Measurements from ENCODE around the gene MICALL2. TPM values are rescaled to one million over a fixed set of nuclear protein-coding genes. Genes with fewer than 3 reads are reported as not detected.

MICALL2 gene
- 14.8 to 23.6 TPM (median 22.5 TPM) in 5 replicates for total RNA-seq (2022; extraction: Qiagen RNA extraction)

GRCh38 chr7:1458683-1459511 lies at the start of gene MICALL2:
Gene MICALL2 (minus strand): TSS chr7:1459470. CDS start chr7:1459326, 144 bp downstream.

GRCh38 chr7:1503816-1504775 lies 44.8 kb upstream of the MICALL2 start, which contains the start of gene INTS1:
Gene INTS1 (minus strand): TSS chr7:1504389. CDS start chr7:1503960, 429 bp downstream.

Other genes with a start within 250 kb of the MICALL2 start
- gene UNCX, start 226.6 kb downstream of the MICALL2 start, total RNA-seq (2022; extraction: Qiagen RNA extraction) = 0.05 to 0.08 TPM (median 0.07 TPM) in 3 of 5 replicates, not detected in the others
- gene INTS1, start 44.9 kb upstream of the MICALL2 start, total RNA-seq (2022; extraction: Qiagen RNA extraction) = 44.6 to 56.8 TPM (median 51.8 TPM) in 5 replicates
- gene MAFK, start 71.2 kb upstream of the MICALL2 start, total RNA-seq (2022; extraction: Qiagen RNA extraction) = 38.9 to 59.0 TPM (median 47.1 TPM) in 5 replicates
- gene TMEM184A, start 96.7 kb upstream of the MICALL2 start, total RNA-seq (2022; extraction: Qiagen RNA extraction) = 7.0 to 9.9 TPM (median 9.0 TPM) in 5 replicates
- 70.7 to 96.5 TPM (median 91.8 TPM) in 5 replicates for gene PSMG3, start 110.6 kb upstream of the MICALL2 start, total RNA-seq (2022; extraction: Qiagen RNA extraction)
- gene ELFN1, start 210.8 kb upstream of the MICALL2 start, total RNA-seq (2022; extraction: Qiagen RNA extraction) = 0.28 to 0.43 TPM (median 0.37 TPM) in 5 replicates

All from A549 treated with Hydrocortisone at 1 μM for 4 hours (cell line).